PC-3 (cell line): ENCODE measurements around the gene GDF15. TPM values are rescaled to one million over a fixed set of nuclear protein-coding genes. Genes with fewer than 3 reads are reported as not detected.

ENCODE experiments used
- ATAC-seq: fragments of 200-7000 bp; cut with Tn5 transposase; 2 replicates; pipeline ENCODE4 v1.9.1; 2020; ENCODE audit warnings: mild to moderate bottlenecking, moderate library complexity
- BruUV-seq: library from RNA; stranded (reverse); fragments of 400-500 nt; replicated peaks from 2 replicates; lab custom pipeline; 2021; lab: Mats Ljungman, UMichigan
- CTCF ChIA-PET: fragments of 300-600 bp; sonication (Branson Sonifier 250); formaldehyde crosslinking; loops from one replicate; lab custom pipeline; 2022; ENCODE audit warnings: antibody characterized with exemption; lab: Charles Lee
- POLR2A ChIA-PET: fragments of 300-600 bp; sonication (Branson Sonifier 250); formaldehyde crosslinking; loops from one replicate; lab custom pipeline; 2022; ENCODE audit warnings: antibody characterized with exemption; ENCODE audit not compliant: unreplicated experiment; lab: Charles Lee
- DNase-seq: peaks from one replicate; pipeline ENCODE4 v3.0.0-alpha.2; 2015
- H2AFZ ChIP-seq: fragments of 300-600 bp; sonication (generic); 2 replicates; pipeline ENCODE4 v1.6.0; 2016; ENCODE audit warnings: antibody characterized with exemption, low read length
- H3F3A ChIP-seq: fragments of 300-600 bp; sonication (generic); one replicate; pipeline ENCODE4 v1.6.0; 2017; ENCODE audit warnings: antibody characterized with exemption, low read length, control low read depth, mild to moderate bottlenecking; ENCODE audit not compliant: unreplicated experiment
- H3K27ac ChIP-seq: fragments of 300-600 bp; sonication (generic); 2 replicates; pipeline ENCODE4 v1.5.1; 2016; ENCODE audit warnings: mild to moderate bottlenecking, low read length
- H3K27me3 ChIP-seq: fragments of 300-600 bp; sonication (generic); 2 replicates; pipeline ENCODE4 v1.6.1; 2016; ENCODE audit warnings: low read length, mixed read lengths
- H3K36me3 ChIP-seq: fragments of 300-600 bp; sonication (generic); 2 replicates; pipeline ENCODE4 v1.6.1; 2016; ENCODE audit warnings: low read depth, mixed run types, low read length, mixed read lengths
- H3K4me1 ChIP-seq: fragments of 300-600 bp; sonication (generic); 2 replicates; pipeline ENCODE4 v1.5.1; 2016; ENCODE audit warnings: low read length; ENCODE audit not compliant: insufficient read depth
- H3K4me2 ChIP-seq: fragments of 300-600 bp; sonication (generic); 2 replicates; pipeline ENCODE4 v1.6.0; 2016; ENCODE audit warnings: low read length
- H3K4me3 ChIP-seq: fragments of 300-600 bp; sonication (generic); 2 replicates; pipeline ENCODE4 v1.5.1; 2016; ENCODE audit warnings: mild to moderate bottlenecking, low read length, mixed read lengths
- H3K79me2 ChIP-seq: fragments of 300-600 bp; sonication (generic); 2 replicates; pipeline ENCODE4 v1.6.1; 2017; ENCODE audit warnings: low read length, mixed read lengths
- H3K9ac ChIP-seq: fragments of 300-600 bp; sonication (generic); 2 replicates; pipeline ENCODE4 v1.6.0; 2016; ENCODE audit warnings: mild to moderate bottlenecking, low read length
- H3K9me2 ChIP-seq: fragments of 300-600 bp; sonication (generic); replicated peaks from 2 replicates; pipeline ENCODE4 v1.6.1; 2016; ENCODE audit warnings: mixed run types, low read length, mixed read lengths
- H3K9me3 ChIP-seq: fragments of 300-600 bp; sonication (generic); 2 replicates; pipeline ENCODE4 v1.6.1; 2016; ENCODE audit warnings: low read length, mixed read lengths
- H4K20me1 ChIP-seq: fragments of 300-600 bp; sonication (generic); 2 replicates; pipeline ENCODE4 v1.6.1; 2016; ENCODE audit warnings: low read length, mixed read lengths
- EZH2 ChIP-seq: fragments of 300-600 bp; sonication (generic); IDR thresholded peaks from one replicate; pipeline ENCODE4 v1.6.1; 2017; ENCODE audit warnings: antibody characterized with exemption, mild to moderate bottlenecking, low read length; ENCODE audit not compliant: unreplicated experiment
- EZH2phosphoT487 ChIP-seq: fragments of 300-600 bp; sonication (generic); IDR thresholded peaks from 2 replicates; pipeline ENCODE4 v1.6.1; 2018; ENCODE audit warnings: mild to moderate bottlenecking, antibody characterized with exemption, low read length, borderline replicate concordance
- intact Hi-C: fragments of 100-400 bp; cut with micrococcal nuclease; formaldehyde crosslinking; loops from 2 replicates; pipeline ENCODE4 v1.9.0; 2023
- total RNA-seq: library from RNA; depleted of rRNA; stranded (reverse); fragments of >200 nt; gene quantifications from 2 replicates; pipeline ENCODE4 v1.2.3, GENCODE V29; 2014
- TF ChIP-seq, protein P1 (sequence below): fragments of 300-600 bp; sonication (generic); conservative IDR thresholded peaks from 2 replicates; pipeline ENCODE4 v1.5.1; 2017; ENCODE audit warnings: antibody characterized with exemption, low read depth, mild to moderate bottlenecking, low read length

The GDF15 gene
- total RNA-seq, 1 experiment from 2014 or later, result 84.3 TPM

DNA sequence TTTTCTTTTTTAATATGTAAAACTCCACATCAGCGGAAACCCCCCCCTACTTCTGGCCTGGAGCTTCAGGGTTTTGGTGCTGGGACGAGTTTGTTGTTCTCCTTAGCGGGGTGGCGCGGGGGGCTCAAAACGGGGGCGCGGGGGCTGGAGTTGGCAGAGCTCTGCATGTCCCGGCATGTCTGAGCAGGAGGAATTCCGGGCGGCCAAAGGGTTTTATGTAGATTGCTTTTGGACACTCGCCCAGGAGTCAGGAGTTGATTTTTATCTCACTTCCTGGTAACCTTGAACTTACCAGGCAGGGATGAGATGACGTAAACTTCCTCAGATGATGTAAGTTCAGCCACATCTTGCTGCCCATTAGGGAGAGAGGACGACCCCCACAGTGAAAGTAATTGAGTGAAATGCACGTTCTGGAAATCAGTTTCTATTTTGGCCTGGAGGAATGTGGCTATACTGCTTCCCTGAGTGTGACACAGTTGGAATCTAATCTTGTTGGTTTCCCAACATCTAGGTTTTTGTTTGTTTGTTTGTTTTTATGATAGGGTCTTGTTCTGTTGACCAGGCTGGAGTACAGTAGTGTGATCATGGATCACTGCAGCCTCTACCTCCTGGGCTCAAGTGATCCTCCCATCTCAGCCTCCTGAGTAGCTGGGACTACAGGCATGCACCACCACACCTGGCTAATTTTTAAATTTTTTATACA, 21.0 kb upstream of the GDF15 start:
- ATAC-seq, result peak; percentile 81
- Histone ChIP-seq H3K9me2 (no peaks in the 10 kb centered on the region), H3F3A (no peaks in the 10 kb centered on the region), H3K9ac (peak overlapping the region; percentile 8; the same call in 1 of the 2 replicates), H2AFZ (no peak overlapping the region), H3K4me2 (peak overlapping the region; percentile 49), H3K27ac (peak overlapping the region; percentile 32), H4K20me1 (no peaks in the 10 kb centered on the region), H3K79me2 (no peaks in the 10 kb centered on the region), H3K9me3 (no peaks in the 10 kb centered on the region), H3K27me3 (no peaks in the 10 kb centered on the region), H3K4me3 (no peak overlapping the region), H3K36me3 (no peaks in the 10 kb centered on the region), H3K4me1 (peaks cover 19% of the 10 kb centered on the region)
- POLR2A ChIA-PET, result interaction anchor here (0.8 kb wide), 1 partner anchor 16 kb away, joined by 3 read pairs; no protein-coding TSS in a partner anchor
- BruUV-seq, result TSS peak; percentile 81
- intact Hi-C loops, result loop anchor here (2.0 kb wide), 1 partner anchor 16 kb away; no protein-coding TSS in a partner anchor
- CTCF ChIA-PET, result interaction anchor here (1.0 kb wide), 1 partner anchor 21 kb away, joined by 8 read pairs; the partner anchor contains the start of gene GDF15
- TF ChIP-seq EZH2 (no peak), EZH2phosphoT487 (no peak)
- DNase-seq, result peak; percentile 87

DNA sequence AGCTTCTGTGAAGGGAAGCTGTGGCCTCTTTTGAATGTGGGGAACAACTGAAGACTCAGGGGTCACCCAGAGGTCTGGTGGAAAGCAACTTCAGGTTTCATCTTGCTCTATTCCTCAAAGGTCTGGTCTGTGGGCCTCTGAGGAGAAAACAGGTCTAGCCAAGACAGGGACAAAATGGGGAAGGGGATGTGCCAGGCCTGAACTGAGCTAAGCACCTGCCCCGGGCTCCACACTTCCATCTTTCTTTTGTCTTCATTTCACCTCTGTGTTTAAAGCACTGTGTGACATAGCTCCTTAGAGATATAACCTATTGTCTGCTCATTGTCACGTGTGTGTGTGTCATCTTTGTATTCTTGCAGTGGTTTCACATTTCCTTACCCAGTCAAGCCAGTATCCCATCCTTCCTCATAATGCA, 19.9 kb upstream of the GDF15 start:
- BruUV-seq, result no TSS peak
- TF ChIP-seq, protein P1, sequence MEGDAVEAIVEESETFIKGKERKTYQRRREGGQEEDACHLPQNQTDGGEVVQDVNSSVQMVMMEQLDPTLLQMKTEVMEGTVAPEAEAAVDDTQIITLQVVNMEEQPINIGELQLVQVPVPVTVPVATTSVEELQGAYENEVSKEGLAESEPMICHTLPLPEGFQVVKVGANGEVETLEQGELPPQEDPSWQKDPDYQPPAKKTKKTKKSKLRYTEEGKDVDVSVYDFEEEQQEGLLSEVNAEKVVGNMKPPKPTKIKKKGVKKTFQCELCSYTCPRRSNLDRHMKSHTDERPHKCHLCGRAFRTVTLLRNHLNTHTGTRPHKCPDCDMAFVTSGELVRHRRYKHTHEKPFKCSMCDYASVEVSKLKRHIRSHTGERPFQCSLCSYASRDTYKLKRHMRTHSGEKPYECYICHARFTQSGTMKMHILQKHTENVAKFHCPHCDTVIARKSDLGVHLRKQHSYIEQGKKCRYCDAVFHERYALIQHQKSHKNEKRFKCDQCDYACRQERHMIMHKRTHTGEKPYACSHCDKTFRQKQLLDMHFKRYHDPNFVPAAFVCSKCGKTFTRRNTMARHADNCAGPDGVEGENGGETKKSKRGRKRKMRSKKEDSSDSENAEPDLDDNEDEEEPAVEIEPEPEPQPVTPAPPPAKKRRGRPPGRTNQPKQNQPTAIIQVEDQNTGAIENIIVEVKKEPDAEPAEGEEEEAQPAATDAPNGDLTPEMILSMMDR, result no peak
- no peak for TF ChIP-seq EZH2phosphoT487
- no peak for TF ChIP-seq EZH2
- DNase-seq (no peak), ATAC-seq (no peak)
- Histone ChIP-seq H3K27ac (peak overlapping the region; percentile 32), H3F3A (no peaks in the 10 kb centered on the region), H3K9ac (no peak overlapping the region), H3K4me2 (no peak overlapping the region), H3K79me2 (no peaks in the 10 kb centered on the region), H4K20me1 (no peaks in the 10 kb centered on the region), H3K9me2 (no peaks in the 10 kb centered on the region), H3K36me3 (no peaks in the 10 kb centered on the region), H3K4me3 (no peak overlapping the region), H2AFZ (no peak overlapping the region), H3K27me3 (no peaks in the 10 kb centered on the region), H3K4me1 (peaks cover 19% of the 10 kb centered on the region), H3K9me3 (no peaks in the 10 kb centered on the region)
- CTCF ChIA-PET, result no interaction called here
- POLR2A ChIA-PET, result no interaction called here
- intact Hi-C loops, result no loop called here

DNA sequence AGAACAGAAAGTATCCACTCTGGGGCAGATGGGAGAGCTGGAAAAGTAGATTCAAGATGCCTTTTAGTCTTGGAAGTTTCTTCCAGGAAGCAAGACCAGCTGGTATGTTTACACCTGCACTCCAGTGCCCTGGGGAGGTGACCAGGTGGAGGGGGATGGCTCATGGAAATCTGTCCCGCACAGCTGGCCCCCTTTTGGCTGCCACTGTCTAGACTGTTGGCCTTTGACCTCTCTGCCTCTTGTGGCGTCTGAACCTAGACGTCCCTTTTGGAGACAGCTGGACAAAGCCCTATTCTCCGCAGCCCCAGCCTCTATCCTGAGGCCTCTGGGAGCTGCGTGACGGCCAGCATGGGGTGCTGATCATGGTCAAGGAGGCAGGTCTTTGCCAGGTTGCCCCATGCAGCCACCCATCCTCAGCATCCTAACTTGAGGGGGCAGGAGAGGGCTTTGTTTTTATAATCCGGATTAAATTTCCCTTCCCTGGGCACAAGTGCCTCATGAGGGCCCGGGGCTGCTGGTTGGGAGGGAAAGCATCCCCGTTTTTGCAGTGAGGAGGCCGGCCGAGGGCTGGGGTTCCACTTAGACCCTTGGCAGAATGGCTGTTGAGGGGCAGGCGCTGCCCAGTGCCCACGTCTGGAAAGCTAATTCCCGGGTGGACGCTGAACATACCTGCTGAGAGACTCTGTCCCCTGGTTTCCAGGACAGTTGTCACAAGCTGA, 17.3 kb upstream of the GDF15 start:
- no peaks in the 10 kb centered on the region for H3K9me2 ChIP-seq
- H3K27me3 ChIP-seq, result no peaks in the 10 kb centered on the region
- no peak overlapping the region for H3K9ac ChIP-seq
- no peak overlapping the region for H3K27ac ChIP-seq
- ChIA-PET CTCF (no interaction called here), POLR2A (no interaction called here)
- intact Hi-C loops, result no loop called here
- no peaks in the 10 kb centered on the region for H3K36me3 ChIP-seq
- no TSS peak for BruUV-seq
- no peak for DNase-seq
- H3K4me2 ChIP-seq, result no peak overlapping the region
- H4K20me1 ChIP-seq, result no peaks in the 10 kb centered on the region
- H3K4me1 ChIP-seq, result peaks cover 22% of the 10 kb centered on the region
- no peaks in the 10 kb centered on the region for H3F3A ChIP-seq
- no peak overlapping the region for H2AFZ ChIP-seq
- no peaks in the 10 kb centered on the region for H3K9me3 ChIP-seq
- TF ChIP-seq EZH2 (no peak), EZH2phosphoT487 (no peak)
- TF ChIP-seq, protein P1, result no peak
- ATAC-seq, result no peak
- no peaks in the 10 kb centered on the region for H3K79me2 ChIP-seq
- no peak overlapping the region for H3K4me3 ChIP-seq
